ENCODE results near the gene SLC27A6.

SLC27A6 gene

DNA sequence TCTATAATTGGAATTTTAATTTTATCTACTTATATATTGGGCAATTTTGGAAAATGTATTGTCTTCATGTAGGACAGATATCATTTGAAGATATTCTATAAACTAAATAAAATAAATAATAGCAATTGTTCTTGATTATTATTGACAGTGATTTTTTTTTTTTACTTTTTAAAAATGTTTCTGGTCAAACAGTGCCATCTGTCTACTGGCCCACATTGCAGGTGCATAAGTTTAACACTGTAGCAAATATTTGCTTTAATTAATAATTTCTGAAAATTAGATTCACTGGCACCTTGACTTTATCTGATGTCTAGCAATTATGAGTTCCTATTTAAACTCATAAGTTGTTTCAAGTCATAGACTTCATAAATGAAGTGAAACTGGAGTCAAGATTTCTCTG lies 88.2 kb downstream of the SLC27A6 start:
- H3K36me3 ChIP-seq (ENCODE audit: insufficient read depth, low read length), result no peaks in the 10 kb centered on the region
- no peaks in the 10 kb centered on the region for H3K9me3 ChIP-seq (ENCODE audit: low read length)
- no peaks in the 10 kb centered on the region for H3K27me3 ChIP-seq (ENCODE audit: insufficient read depth, low read length)
- H3K4me3 ChIP-seq (ENCODE audit: low read length), result no peak overlapping the region
- H3K4me1 ChIP-seq (ENCODE audit: insufficient read depth, low read length), result no peaks in the 10 kb centered on the region
- H2AFZ ChIP-seq (ENCODE audit: low read depth, low read length), result no peak overlapping the region

- no peaks in the 10 kb centered on the region for H3K27me3 ChIP-seq (ENCODE audit: insufficient read depth, low read length)
- H3K4me3 ChIP-seq (ENCODE audit: low read length), result no peak overlapping the region
- no peaks in the 10 kb centered on the region for H3K4me1 ChIP-seq (ENCODE audit: insufficient read depth, low read length)
- no peaks in the 10 kb centered on the region for H3K36me3 ChIP-seq (ENCODE audit: insufficient read depth, low read length)
- no peaks in the 10 kb centered on the region for H3K9me3 ChIP-seq (ENCODE audit: low read length)
- H2AFZ ChIP-seq (ENCODE audit: low read depth, low read length), result no peak overlapping the region
These were observed 92.0 kb downstream of the SLC27A6 start for GRCh38 chr5:129057329-129057728.

GRCh38 chr5:129061849-129062248 lies 96.6 kb downstream of the SLC27A6 start:
- no peaks in the 10 kb centered on the region for H3K4me1 ChIP-seq (ENCODE audit: insufficient read depth, low read length)

GRCh38 chr5:129063483-129064113 lies 98.3 kb downstream of the SLC27A6 start:
- H3K9me3 ChIP-seq (ENCODE audit: low read length), result no peaks in the 10 kb centered on the region
- H3K36me3 ChIP-seq (ENCODE audit: insufficient read depth, low read length), result no peaks in the 10 kb centered on the region
- no peak overlapping the region for H3K4me3 ChIP-seq (ENCODE audit: low read length)
- peaks cover 2% of the 10 kb centered on the region for H3K27me3 ChIP-seq (ENCODE audit: insufficient read depth, low read length)
- no peak overlapping the region for H2AFZ ChIP-seq (ENCODE audit: low read depth, low read length)
- H3K4me1 ChIP-seq (ENCODE audit: insufficient read depth, low read length), result no peaks in the 10 kb centered on the region

More at GRCh38 chr5:129061849-129062248, 96.6 kb downstream of the SLC27A6 start:
- Histone ChIP-seq H3K4me3 (ENCODE audit: low read length) (no peak overlapping the region), H3K9me3 (ENCODE audit: low read length) (no peaks in the 10 kb centered on the region), H2AFZ (ENCODE audit: low read depth, low read length) (no peak overlapping the region), H3K27me3 (ENCODE audit: insufficient read depth, low read length) (no peaks in the 10 kb centered on the region), H3K36me3 (ENCODE audit: insufficient read depth, low read length) (no peaks in the 10 kb centered on the region)

DNA sequence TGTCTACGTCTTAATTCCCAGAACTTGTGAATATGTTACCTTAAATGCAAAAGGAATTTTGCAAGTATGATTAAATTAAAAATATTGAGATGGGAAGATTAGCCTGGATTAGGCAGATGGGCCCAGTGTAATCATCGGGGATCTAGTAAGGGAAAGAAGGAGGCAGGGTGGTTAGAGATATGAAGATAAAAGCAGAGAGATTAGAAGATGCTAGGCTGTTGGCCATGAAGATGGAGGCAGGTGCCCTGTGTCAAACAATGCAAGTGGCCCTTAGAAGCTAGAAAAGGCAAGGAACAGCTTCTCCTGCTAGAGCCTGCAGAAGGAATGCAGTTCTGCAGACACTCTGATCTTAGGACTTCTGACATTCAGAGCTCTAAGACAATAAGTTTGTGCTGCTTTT lies 100.4 kb downstream of the SLC27A6 start:
- Histone ChIP-seq H2AFZ (ENCODE audit: low read depth, low read length) (no peak overlapping the region), H3K36me3 (ENCODE audit: insufficient read depth, low read length) (no peaks in the 10 kb centered on the region), H3K4me3 (ENCODE audit: low read length) (no peak overlapping the region), H3K9me3 (ENCODE audit: low read length) (no peaks in the 10 kb centered on the region), H3K27me3 (ENCODE audit: insufficient read depth, low read length) (peaks cover 2% of the 10 kb centered on the region), H3K4me1 (ENCODE audit: insufficient read depth, low read length) (no peaks in the 10 kb centered on the region)

- H3K4me1 ChIP-seq (ENCODE audit: insufficient read depth, low read length), result no peaks in the 10 kb centered on the region
- H3K9me3 ChIP-seq (ENCODE audit: low read length), result no peaks in the 10 kb centered on the region
- H3K27me3 ChIP-seq (ENCODE audit: insufficient read depth, low read length), result peaks cover 3% of the 10 kb centered on the region
- H3K36me3 ChIP-seq (ENCODE audit: insufficient read depth, low read length), result no peaks in the 10 kb centered on the region
- H3K4me3 ChIP-seq (ENCODE audit: low read length), result no peak overlapping the region
- H2AFZ ChIP-seq (ENCODE audit: low read depth, low read length), result no peak overlapping the region
These were observed 102.5 kb downstream of the SLC27A6 start for GRCh38 chr5:129067745-129068144.

GRCh38 chr5:129069292-129069691 lies 104.0 kb downstream of the SLC27A6 start:
- H3K4me1 ChIP-seq (ENCODE audit: insufficient read depth, low read length), result no peaks in the 10 kb centered on the region
- H3K4me3 ChIP-seq (ENCODE audit: low read length), result no peak overlapping the region
- H2AFZ ChIP-seq (ENCODE audit: low read depth, low read length), result no peak overlapping the region
- H3K36me3 ChIP-seq (ENCODE audit: insufficient read depth, low read length), result no peaks in the 10 kb centered on the region
- peaks cover 4% of the 10 kb centered on the region for H3K27me3 ChIP-seq (ENCODE audit: insufficient read depth, low read length)
- H3K9me3 ChIP-seq (ENCODE audit: low read length), result no peaks in the 10 kb centered on the region

DNA sequence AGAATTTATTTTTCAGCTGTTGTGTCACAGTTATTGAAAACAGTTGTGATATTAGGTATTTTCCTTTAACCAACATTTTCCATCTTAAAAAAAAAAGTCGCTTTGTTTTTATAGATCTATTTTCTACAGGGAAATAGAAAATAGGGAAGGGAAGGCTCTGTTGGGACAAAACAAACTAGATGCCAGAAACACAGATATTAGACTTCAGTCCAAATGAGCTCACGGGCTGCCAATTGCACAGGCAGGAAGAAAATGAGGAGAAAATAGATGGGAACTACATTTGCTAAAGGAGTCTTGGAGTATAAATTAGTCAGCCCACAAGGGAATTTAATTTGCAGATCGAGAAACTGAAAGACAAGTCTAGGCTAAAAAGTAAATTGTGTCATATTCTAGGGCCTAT lies 107.8 kb downstream of the SLC27A6 start:
- no peak overlapping the region for H3K4me3 ChIP-seq (ENCODE audit: low read length)
- H3K4me1 ChIP-seq (ENCODE audit: insufficient read depth, low read length), result no peaks in the 10 kb centered on the region
- no peaks in the 10 kb centered on the region for H3K9me3 ChIP-seq (ENCODE audit: low read length)
- H2AFZ ChIP-seq (ENCODE audit: low read depth, low read length), result no peak overlapping the region
- no peaks in the 10 kb centered on the region for H3K36me3 ChIP-seq (ENCODE audit: insufficient read depth, low read length)
- H3K27me3 ChIP-seq (ENCODE audit: insufficient read depth, low read length), result peaks cover 2% of the 10 kb centered on the region

- Histone ChIP-seq H3K27me3 (ENCODE audit: insufficient read depth, low read length) (peaks cover 2% of the 10 kb centered on the region), H2AFZ (ENCODE audit: low read depth, low read length) (no peak overlapping the region), H3K9me3 (ENCODE audit: low read length) (no peaks in the 10 kb centered on the region), H3K4me3 (ENCODE audit: low read length) (no peak overlapping the region), H3K4me1 (ENCODE audit: insufficient read depth, low read length) (no peaks in the 10 kb centered on the region), H3K36me3 (ENCODE audit: insufficient read depth, low read length) (no peaks in the 10 kb centered on the region)
These were observed 109.6 kb downstream of the SLC27A6 start for GRCh38 chr5:129074903-129075302.

GRCh38 chr5:129077433-129078075 lies 112.3 kb downstream of the SLC27A6 start:
- H3K9me3 ChIP-seq (ENCODE audit: low read length), result no peaks in the 10 kb centered on the region
- no peaks in the 10 kb centered on the region for H3K36me3 ChIP-seq (ENCODE audit: insufficient read depth, low read length)

GRCh38 chr5:129078247-129078646 lies 113.0 kb downstream of the SLC27A6 start:
- no peaks in the 10 kb centered on the region for H3K27me3 ChIP-seq (ENCODE audit: insufficient read depth, low read length)
- no peaks in the 10 kb centered on the region for H3K9me3 ChIP-seq (ENCODE audit: low read length)
- H2AFZ ChIP-seq (ENCODE audit: low read depth, low read length), result no peak overlapping the region
- H3K4me3 ChIP-seq (ENCODE audit: low read length), result no peak overlapping the region
- H3K4me1 ChIP-seq (ENCODE audit: insufficient read depth, low read length), result no peaks in the 10 kb centered on the region
- no peaks in the 10 kb centered on the region for H3K36me3 ChIP-seq (ENCODE audit: insufficient read depth, low read length)

More at GRCh38 chr5:129077433-129078075, 112.3 kb downstream of the SLC27A6 start:
- Histone ChIP-seq H3K27me3 (ENCODE audit: insufficient read depth, low read length) (peaks cover 2% of the 10 kb centered on the region), H2AFZ (ENCODE audit: low read depth, low read length) (no peak overlapping the region), H3K4me3 (ENCODE audit: low read length) (no peak overlapping the region), H3K4me1 (ENCODE audit: insufficient read depth, low read length) (no peaks in the 10 kb centered on the region)

DNA sequence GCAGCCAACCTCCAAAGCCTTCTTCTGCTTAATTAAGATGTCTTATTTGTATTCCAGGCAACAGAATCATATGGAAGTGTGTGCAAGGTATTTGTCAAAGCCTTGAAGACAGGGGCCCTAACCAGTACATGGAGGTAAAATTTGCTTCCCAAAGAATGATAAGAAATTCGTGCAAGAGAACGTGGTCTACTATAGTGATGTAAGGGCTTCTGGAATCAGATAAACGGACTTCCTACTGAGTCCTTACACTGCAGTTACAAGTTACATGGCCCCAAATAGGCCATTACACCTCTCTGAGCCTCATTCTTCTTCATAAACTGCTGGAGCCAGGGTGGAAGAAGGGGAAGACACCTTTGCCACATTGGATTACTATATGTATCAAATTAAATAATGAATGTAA lies 113.4 kb downstream of the SLC27A6 start:
- H3K4me1 ChIP-seq (ENCODE audit: insufficient read depth, low read length), result no peaks in the 10 kb centered on the region
- H3K27me3 ChIP-seq (ENCODE audit: insufficient read depth, low read length), result no peaks in the 10 kb centered on the region
- H3K36me3 ChIP-seq (ENCODE audit: insufficient read depth, low read length), result no peaks in the 10 kb centered on the region
- H3K4me3 ChIP-seq (ENCODE audit: low read length), result no peak overlapping the region
- H3K9me3 ChIP-seq (ENCODE audit: low read length), result no peaks in the 10 kb centered on the region
- H2AFZ ChIP-seq (ENCODE audit: low read depth, low read length), result no peak overlapping the region

DNA sequence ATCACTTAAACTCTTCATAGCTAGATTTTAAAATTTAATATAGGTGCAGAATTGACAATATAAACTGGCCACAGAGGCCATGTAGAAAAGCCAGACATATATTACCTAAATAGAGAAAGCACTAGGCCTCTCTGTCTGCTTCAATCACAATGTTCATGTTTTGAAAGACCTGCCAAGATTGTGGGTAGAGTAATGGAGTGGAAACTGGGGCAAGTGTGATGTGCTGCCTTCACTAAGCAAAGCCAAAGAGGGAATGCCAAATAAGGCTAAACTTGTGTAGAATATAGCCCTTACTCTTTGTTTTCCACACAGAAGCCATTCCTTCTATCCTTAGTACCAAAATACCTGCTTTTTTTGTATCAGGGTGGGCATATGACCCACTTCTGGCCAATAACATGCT lies 114.2 kb downstream of the SLC27A6 start:
- no peaks in the 10 kb centered on the region for H3K4me1 ChIP-seq (ENCODE audit: insufficient read depth, low read length)
- H3K36me3 ChIP-seq (ENCODE audit: insufficient read depth, low read length), result no peaks in the 10 kb centered on the region
- no peak overlapping the region for H3K4me3 ChIP-seq (ENCODE audit: low read length)
- no peaks in the 10 kb centered on the region for H3K27me3 ChIP-seq (ENCODE audit: insufficient read depth, low read length)
- no peak overlapping the region for H2AFZ ChIP-seq (ENCODE audit: low read depth, low read length)
- no peaks in the 10 kb centered on the region for H3K9me3 ChIP-seq (ENCODE audit: low read length)

DNA sequence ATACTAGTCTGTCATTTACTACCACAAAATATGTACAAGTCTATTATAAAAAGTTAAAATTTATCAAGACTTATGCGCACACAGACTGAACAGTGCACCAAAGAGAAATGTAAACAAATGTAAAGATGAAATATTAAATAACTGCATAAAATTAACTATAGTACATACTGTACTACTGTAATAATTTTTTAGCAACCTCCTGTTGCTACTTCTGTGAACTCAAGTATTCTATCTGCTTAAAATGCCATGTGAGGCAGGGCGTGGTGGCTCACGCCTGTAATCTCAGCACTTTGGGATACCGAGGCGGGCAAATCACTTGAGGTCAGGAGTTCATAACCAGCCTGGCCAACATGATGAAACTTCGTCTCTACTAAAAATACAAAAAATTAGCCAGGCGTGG lies 115.5 kb downstream of the SLC27A6 start:
- Histone ChIP-seq H2AFZ (ENCODE audit: low read depth, low read length) (no peak overlapping the region), H3K4me1 (ENCODE audit: insufficient read depth, low read length) (no peaks in the 10 kb centered on the region), H3K9me3 (ENCODE audit: low read length) (no peaks in the 10 kb centered on the region), H3K36me3 (ENCODE audit: insufficient read depth, low read length) (no peaks in the 10 kb centered on the region), H3K4me3 (ENCODE audit: low read length) (no peak overlapping the region), H3K27me3 (ENCODE audit: insufficient read depth, low read length) (no peaks in the 10 kb centered on the region)

Measured in neuron (in vitro differentiated cells).